ENCODE results near the gene CCDC184.

DNA sequence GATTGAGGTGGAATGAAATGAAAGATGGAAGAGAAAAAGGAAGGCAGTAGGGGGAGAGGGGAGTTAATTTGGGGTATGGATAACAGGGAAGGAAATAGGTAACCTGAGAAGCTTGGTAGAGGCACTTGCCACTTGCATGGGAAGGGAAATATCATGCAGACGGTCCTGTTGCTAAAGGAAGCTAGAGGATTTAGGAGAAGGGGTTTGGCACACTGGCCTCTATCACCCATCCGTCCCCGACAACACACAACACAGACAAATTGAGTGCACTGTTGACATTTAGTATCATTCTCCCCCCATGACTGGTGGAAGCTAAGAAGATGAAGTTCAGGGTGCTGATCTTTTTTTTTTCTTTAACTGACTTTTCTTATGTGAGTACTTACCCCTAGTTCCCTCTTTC is 17.6 kb downstream of the CCDC184 start:
- TF ChIP-seq EZH2 (IDR thresholded peaks at IDR 0.05; ENCODE audit: low read length) (no peak), CTCF (optimal IDR thresholded peaks at IDR 0.05 in 1 of 3, IDR thresholded peaks at IDR 0.05 in 1 of 3, conservative IDR thresholded peaks at IDR 0.05 in 1 of 3; ENCODE audit: extremely low read depth in 1 of 3, insufficient read depth in 2 of 3, low read length in 3 of 3) (no peak)
